ENCODE results near the gene WNT9A. TPM values are rescaled to one million over a fixed set of nuclear protein-coding genes. Genes with fewer than 3 reads are reported as not detected.

Gene WNT9A
- total and polyA plus RNA-seq, 4 donors: 0.03 to 0.08 TPM; not detected in 2

GRCh38 chr1:227892489-227893299 lies 55.0 kb downstream of the WNT9A start:
- no peak for TF ChIP-seq EGR1 (IDR thresholded peaks at IDR 0.05; ENCODE audit: low read depth in 2 of 2)
- Histone ChIP-seq H3K4me3 (ENCODE audit: low read depth in 1 of 3, low read length in 3 of 3) (no peak overlapping the region), H3K27me3 (ENCODE audit: control insufficient read depth in 4 of 4, insufficient read depth in 4 of 4, low read length in 3 of 4) (no peaks in the 10 kb centered on the region), H3K9ac (ENCODE audit: low read depth in 1 of 2, low read length in 2 of 2) (no peak overlapping the region), H3K4me1 (ENCODE audit: control insufficient read depth in 4 of 4, insufficient read depth in 4 of 4, low read length in 3 of 4) (no peaks in the 10 kb centered on the region), H3K27ac (ENCODE audit: low read depth in 1 of 2, low read length in 2 of 2) (no peak overlapping the region), H3K36me3 (ENCODE audit: control insufficient read depth in 4 of 4, insufficient read depth in 3 of 4, low read depth in 1 of 4, low read length in 3 of 4) (no peaks in the 10 kb centered on the region), H3K9me3 (ENCODE audit: control insufficient read depth in 4 of 4, low read length in 3 of 4) (no peaks in the 10 kb centered on the region)
- peak; percentile 30 for DNase-seq (ENCODE audit: low spot score)
- WGBS: 65% methylated on average over 17 of the region's 17 CpGs

- 90% methylated on average over 6 of the region's 6 CpGs for WGBS
- TF ChIP-seq JUND (IDR thresholded peaks at IDR 0.05) (no peak), FOXA1 (IDR thresholded peaks at IDR 0.05) (no peak), YY1 (IDR thresholded peaks at IDR 0.05) (no peak), RAD21 (IDR thresholded peaks at IDR 0.05) (no peak), ZBTB33 (IDR thresholded peaks at IDR 0.05) (no peak), EGR1 (IDR thresholded peaks at IDR 0.05; ENCODE audit: low read depth in 2 of 2) (no peak), MAX (IDR thresholded peaks at IDR 0.05) (no peak), HNF4G (IDR thresholded peaks at IDR 0.05) (no peak), RXRA (IDR thresholded peaks at IDR 0.05) (no peak), SP1 (IDR thresholded peaks at IDR 0.05) (no peak), FOXA2 (IDR thresholded peaks at IDR 0.05) (no peak), REST (IDR thresholded peaks at IDR 0.05) (no peak), GABPA (IDR thresholded peaks at IDR 0.05 in 1 of 2, conservative IDR thresholded peaks at IDR 0.05 in 1 of 2) (no peak), CTCF (IDR thresholded peaks at IDR 0.05; ENCODE audit: low read depth, low read length, missing input control) (no peak), TAF1 (conservative IDR thresholded peaks at IDR 0.05) (no peak)
- Histone ChIP-seq H3K9me3 (ENCODE audit: control insufficient read depth in 4 of 4, low read length in 3 of 4) (no peaks in the 10 kb centered on the region), H3K4me1 (ENCODE audit: control insufficient read depth in 4 of 4, insufficient read depth in 4 of 4, low read length in 3 of 4) (peaks cover 0 to 4% (median 0%) of the 10 kb centered on the region in 4 donors), H3K9ac (ENCODE audit: low read depth in 1 of 2, low read length in 2 of 2) (no peak overlapping the region), H3K27ac (ENCODE audit: low read depth in 1 of 2, low read length in 2 of 2) (no peak overlapping the region), H3K4me3 (ENCODE audit: low read depth in 1 of 3, low read length in 3 of 3) (no peak overlapping the region), H3K36me3 (ENCODE audit: control insufficient read depth in 4 of 4, insufficient read depth in 3 of 4, low read depth in 1 of 4, low read length in 3 of 4) (no peaks in the 10 kb centered on the region), H3K27me3 (ENCODE audit: control insufficient read depth in 4 of 4, insufficient read depth in 4 of 4, low read length in 3 of 4) (no peaks in the 10 kb centered on the region)
- peak; percentile 31 for DNase-seq (ENCODE audit: low spot score)
Measured at GRCh38 chr1:227891955-227892488, 55.7 kb downstream of the WNT9A start.
